ENCODE results near the gene HAPLN3.

HAPLN3 gene

GRCh38 chr15:88894348-88894818 lies 961 bp downstream of the HAPLN3 start:
- peak; percentile 89 for DNase-seq (ENCODE audit: low read depth)

GRCh38 chr15:88891540-88892254 lies 3.6 kb downstream of the HAPLN3 start:
- DNase-seq (ENCODE audit: low read depth): no peak

GRCh38 chr15:88890495-88890894 lies 4.8 kb downstream of the HAPLN3 start:
- DNase-seq (ENCODE audit: low read depth): no peak

GRCh38 chr15:88888719-88889118 lies 6.6 kb downstream of the HAPLN3 start:
- DNase-seq (ENCODE audit: low read depth): no peak

- no peak for DNase-seq (ENCODE audit: low read depth)
Measured at GRCh38 chr15:88887068-88887580, 8.2 kb downstream of the HAPLN3 start.

- DNase-seq (ENCODE audit: low read depth): no peak
Measured at GRCh38 chr15:88882785-88883184, 12.6 kb downstream of the HAPLN3 start.

GRCh38 chr15:88881775-88882174 lies 13.6 kb downstream of the HAPLN3 start:
- DNase-seq (ENCODE audit: low read depth): no peak

- DNase-seq (ENCODE audit: low read depth): no peak
Measured at GRCh38 chr15:88880944-88881740, 14.2 kb downstream of the HAPLN3 start.

- no peak for DNase-seq (ENCODE audit: low read depth)
Measured at GRCh38 chr15:88878720-88879184, 16.6 kb downstream of the HAPLN3 start.

GRCh38 chr15:88877906-88878305 lies 17.4 kb downstream of the HAPLN3 start:
- no peak for DNase-seq (ENCODE audit: low read depth)

GRCh38 chr15:88877415-88877814 lies 17.9 kb downstream of the HAPLN3 start:
- DNase-seq (ENCODE audit: low read depth): no peak

- no peak for DNase-seq (ENCODE audit: low read depth)
Measured at GRCh38 chr15:88876573-88876972, 18.8 kb downstream of the HAPLN3 start.

- no peak for DNase-seq (ENCODE audit: low read depth)
Measured at GRCh38 chr15:88874684-88875083, 20.7 kb downstream of the HAPLN3 start.

GRCh38 chr15:88874275-88874674 lies 21.1 kb downstream of the HAPLN3 start:
- no peak for DNase-seq (ENCODE audit: low read depth)

- no peak for DNase-seq (ENCODE audit: low read depth)
Measured at GRCh38 chr15:88873786-88874185, 21.6 kb downstream of the HAPLN3 start.

- DNase-seq (ENCODE audit: low read depth): no peak
Measured at GRCh38 chr15:88872706-88873105, 22.6 kb downstream of the HAPLN3 start.

- DNase-seq (ENCODE audit: low read depth): no peak
Measured at GRCh38 chr15:88872106-88872505, 23.2 kb downstream of the HAPLN3 start.

GRCh38 chr15:88871313-88871712 lies 24.0 kb downstream of the HAPLN3 start:
- no peak for DNase-seq (ENCODE audit: low read depth)

- no peak for DNase-seq (ENCODE audit: low read depth)
Measured at GRCh38 chr15:88866295-88866881, 29.0 kb downstream of the HAPLN3 start.

GRCh38 chr15:88865498-88866099 lies 29.7 kb downstream of the HAPLN3 start:
- no peak for DNase-seq (ENCODE audit: low read depth)

- no peak for DNase-seq (ENCODE audit: low read depth)
Measured at GRCh38 chr15:88864861-88865497, 30.4 kb downstream of the HAPLN3 start.

- DNase-seq (ENCODE audit: low read depth): no peak
Measured at GRCh38 chr15:88863412-88863811, 31.9 kb downstream of the HAPLN3 start.
